Measurements from ENCODE around the gene AKAP5. TPM values are rescaled to one million over a fixed set of nuclear protein-coding genes. Genes with fewer than 3 reads are reported as not detected.

The AKAP5 gene
- total and polyA plus RNA-seq, 2 experiments from 2014 or later = 0.60 to 9.4 TPM

- H3K9me2 ChIP-seq (replicated peaks; ENCODE audit: insufficient read depth) = no peaks in the 10 kb centered on the region
- H3K27ac ChIP-seq = no peak overlapping the region
- H4K20me1 ChIP-seq (ENCODE audit: insufficient read depth, poor library complexity, severe bottlenecking) = no peaks in the 10 kb centered on the region
- H3K4me1 ChIP-seq (ENCODE audit: insufficient read depth) = no peaks in the 10 kb centered on the region
- 96% methylated on average over 2 of the region's 2 CpGs for WGBS (ENCODE audit: low lambda C conversion rate, missing lambda C conversion rate)
- no peaks in the 10 kb centered on the region for H3K36me3 ChIP-seq (replicated peaks; ENCODE audit: insufficient read depth, low read depth)
- H3K9me3 ChIP-seq (ENCODE audit: low read depth) = no peaks in the 10 kb centered on the region
- H2AFZ ChIP-seq = no peak overlapping the region
- H3K4me3 ChIP-seq = no peak overlapping the region
- TF ChIP-seq EZH2phosphoT487 (IDR thresholded peaks at IDR 0.05; ENCODE audit: low read depth, severe bottlenecking, unreplicated experiment) (no peak), EZH2 (IDR thresholded peaks at IDR 0.05; ENCODE audit: borderline replicate concordance) (no peak)
- TF ChIP-seq, protein P1, sequence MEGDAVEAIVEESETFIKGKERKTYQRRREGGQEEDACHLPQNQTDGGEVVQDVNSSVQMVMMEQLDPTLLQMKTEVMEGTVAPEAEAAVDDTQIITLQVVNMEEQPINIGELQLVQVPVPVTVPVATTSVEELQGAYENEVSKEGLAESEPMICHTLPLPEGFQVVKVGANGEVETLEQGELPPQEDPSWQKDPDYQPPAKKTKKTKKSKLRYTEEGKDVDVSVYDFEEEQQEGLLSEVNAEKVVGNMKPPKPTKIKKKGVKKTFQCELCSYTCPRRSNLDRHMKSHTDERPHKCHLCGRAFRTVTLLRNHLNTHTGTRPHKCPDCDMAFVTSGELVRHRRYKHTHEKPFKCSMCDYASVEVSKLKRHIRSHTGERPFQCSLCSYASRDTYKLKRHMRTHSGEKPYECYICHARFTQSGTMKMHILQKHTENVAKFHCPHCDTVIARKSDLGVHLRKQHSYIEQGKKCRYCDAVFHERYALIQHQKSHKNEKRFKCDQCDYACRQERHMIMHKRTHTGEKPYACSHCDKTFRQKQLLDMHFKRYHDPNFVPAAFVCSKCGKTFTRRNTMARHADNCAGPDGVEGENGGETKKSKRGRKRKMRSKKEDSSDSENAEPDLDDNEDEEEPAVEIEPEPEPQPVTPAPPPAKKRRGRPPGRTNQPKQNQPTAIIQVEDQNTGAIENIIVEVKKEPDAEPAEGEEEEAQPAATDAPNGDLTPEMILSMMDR (IDR thresholded peaks at IDR 0.05; ENCODE audit: poor library complexity) = no peak
- DNase-seq (ENCODE audit: low spot score) = no peak
- no peaks in the 10 kb centered on the region for H3K27me3 ChIP-seq
- H3K79me2 ChIP-seq = no peaks in the 10 kb centered on the region
- no peak overlapping the region for H3K4me2 ChIP-seq
These were observed 15.0 kb upstream of the AKAP5 start for GRCh38 chr14:64450255-64450654.

GRCh38 chr14:64454671-64455070 lies 10.6 kb upstream of the AKAP5 start:
- 96% methylated on average over 10 of the region's 10 CpGs for WGBS (ENCODE audit: low lambda C conversion rate, missing lambda C conversion rate)
- TF ChIP-seq EZH2phosphoT487 (IDR thresholded peaks at IDR 0.05; ENCODE audit: low read depth, severe bottlenecking, unreplicated experiment) = no peak
- TF ChIP-seq, protein P1 (IDR thresholded peaks at IDR 0.05; ENCODE audit: poor library complexity) = no peak
- TF ChIP-seq EZH2 (IDR thresholded peaks at IDR 0.05; ENCODE audit: borderline replicate concordance) = no peak
- DNase-seq (ENCODE audit: low spot score) = no peak
- Histone ChIP-seq H3K4me1 (ENCODE audit: insufficient read depth) (no peaks in the 10 kb centered on the region), H3K79me2 (no peaks in the 10 kb centered on the region), H3K9me3 (ENCODE audit: low read depth) (no peaks in the 10 kb centered on the region), H4K20me1 (ENCODE audit: insufficient read depth, poor library complexity, severe bottlenecking) (no peaks in the 10 kb centered on the region), H2AFZ (no peak overlapping the region), H3K27me3 (no peaks in the 10 kb centered on the region), H3K36me3 (replicated peaks; ENCODE audit: insufficient read depth, low read depth) (no peaks in the 10 kb centered on the region), H3K4me2 (no peak overlapping the region), H3K4me3 (no peak overlapping the region), H3K27ac (no peak overlapping the region), H3K9me2 (replicated peaks; ENCODE audit: insufficient read depth) (no peaks in the 10 kb centered on the region)

- TF ChIP-seq EZH2 (IDR thresholded peaks at IDR 0.05; ENCODE audit: borderline replicate concordance) = no peak
- TF ChIP-seq EZH2phosphoT487 (IDR thresholded peaks at IDR 0.05; ENCODE audit: low read depth, severe bottlenecking, unreplicated experiment) = no peak
- TF ChIP-seq, protein P1 (IDR thresholded peaks at IDR 0.05; ENCODE audit: poor library complexity) = no peak
- Histone ChIP-seq H3K36me3 (replicated peaks; ENCODE audit: insufficient read depth, low read depth) (no peaks in the 10 kb centered on the region), H3K27ac (no peak overlapping the region), H3K4me3 (no peak overlapping the region), H3K27me3 (no peaks in the 10 kb centered on the region), H3K4me2 (no peak overlapping the region), H3K9me2 (replicated peaks; ENCODE audit: insufficient read depth) (no peaks in the 10 kb centered on the region), H3K79me2 (no peaks in the 10 kb centered on the region), H3K9me3 (ENCODE audit: low read depth) (no peaks in the 10 kb centered on the region), H2AFZ (no peak overlapping the region), H3K4me1 (ENCODE audit: insufficient read depth) (no peaks in the 10 kb centered on the region), H4K20me1 (ENCODE audit: insufficient read depth, poor library complexity, severe bottlenecking) (no peaks in the 10 kb centered on the region)
- 92% methylated on average over 4 of the region's 4 CpGs for WGBS (ENCODE audit: low lambda C conversion rate, missing lambda C conversion rate)
- no peak for DNase-seq (ENCODE audit: low spot score)
These were observed 5.7 kb upstream of the AKAP5 start for GRCh38 chr14:64459405-64460136.

Data from hepatocyte (in vitro differentiated cells).